GM19025 (cell line): Measurements from ENCODE around the gene OR11H6.
"Not testable (repeated sequence)": the region's sequence is repeated elsewhere in the genome, so short reads cannot be mapped to it uniquely, and the experiment has no call there.

Experiments used
- ATAC-seq: cut with Tn5 transposase; IDR thresholded peaks from one replicate; pipeline ENCODE4 v1.9.1; 2021; ENCODE audit warnings: mild to moderate bottlenecking, low read depth, moderate library complexity; ENCODE audit not compliant: unreplicated experiment

OR11H6 gene

DNA sequence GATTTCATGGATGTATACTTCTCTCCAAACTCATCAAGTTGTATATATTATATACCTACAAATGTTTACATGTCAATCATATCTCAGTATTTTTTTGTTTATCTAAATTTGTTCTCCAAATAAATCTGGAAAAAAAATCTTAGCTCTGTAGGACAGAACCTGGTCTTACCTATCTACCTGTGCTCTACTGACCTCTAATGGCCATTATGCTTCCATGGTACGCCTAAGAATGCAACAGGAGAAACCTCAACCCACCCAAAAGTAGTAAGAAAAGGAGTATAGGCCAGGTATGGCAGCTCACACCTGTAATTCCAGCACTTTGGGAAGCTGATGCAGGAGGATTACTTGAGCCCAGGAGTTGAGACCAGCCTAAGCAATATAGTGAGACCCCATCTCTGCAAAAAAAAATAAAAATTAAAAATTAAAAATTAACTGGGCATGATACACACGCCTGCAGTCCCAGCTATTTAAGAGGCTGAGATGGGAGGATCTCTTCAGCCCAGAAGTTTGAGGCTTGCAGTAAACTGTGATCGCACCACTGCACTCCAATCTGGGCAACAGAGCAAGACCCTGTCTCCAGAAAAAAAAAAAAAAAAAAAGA, 24.2 kb downstream of the OR11H6 start:
- ATAC-seq = no peak

DNA sequence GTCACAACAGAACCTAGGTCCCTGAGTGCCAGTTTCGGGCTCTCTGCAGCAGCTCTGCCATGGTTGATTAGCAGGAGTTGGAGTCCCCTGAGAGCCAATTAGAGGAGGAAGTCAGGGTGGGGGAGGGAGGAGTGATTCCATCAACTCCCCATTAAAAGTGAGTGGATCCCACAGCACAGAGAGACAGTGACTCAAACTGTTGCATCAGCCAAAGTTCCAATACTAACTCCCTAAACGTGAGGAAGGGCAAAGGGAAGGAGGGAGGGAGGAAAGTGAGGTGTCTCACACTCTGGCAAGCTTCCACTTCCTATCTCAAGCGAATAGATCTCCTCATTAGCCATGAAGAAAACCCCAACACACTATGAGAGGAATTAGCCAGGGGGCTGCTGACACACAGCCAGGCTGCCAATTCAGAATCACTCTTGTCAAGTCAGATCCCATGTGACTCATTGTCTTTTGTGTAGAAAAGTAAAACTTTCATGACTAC, 39.2 kb downstream of the OR11H6 start:
- ATAC-seq = no peak

DNA sequence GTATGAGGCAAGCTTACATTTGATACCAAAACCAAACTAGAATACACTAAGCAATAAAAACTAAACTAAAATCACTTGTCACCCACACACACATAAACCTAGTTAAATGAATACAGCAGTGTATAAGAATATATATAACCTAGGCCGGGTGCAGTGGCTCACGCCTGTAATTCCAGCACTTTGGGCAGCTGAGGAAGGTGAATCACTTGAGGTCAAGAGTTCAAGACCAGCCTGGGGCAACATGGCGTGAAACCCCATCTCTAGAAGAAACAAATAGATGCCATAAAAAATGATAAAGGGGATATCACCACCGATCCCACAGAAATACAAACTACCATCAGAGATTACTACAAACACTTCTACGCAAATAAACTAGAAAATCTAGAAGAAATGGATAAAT, 40.9 kb downstream of the OR11H6 start:
- ATAC-seq = not testable (repeated sequence)

DNA sequence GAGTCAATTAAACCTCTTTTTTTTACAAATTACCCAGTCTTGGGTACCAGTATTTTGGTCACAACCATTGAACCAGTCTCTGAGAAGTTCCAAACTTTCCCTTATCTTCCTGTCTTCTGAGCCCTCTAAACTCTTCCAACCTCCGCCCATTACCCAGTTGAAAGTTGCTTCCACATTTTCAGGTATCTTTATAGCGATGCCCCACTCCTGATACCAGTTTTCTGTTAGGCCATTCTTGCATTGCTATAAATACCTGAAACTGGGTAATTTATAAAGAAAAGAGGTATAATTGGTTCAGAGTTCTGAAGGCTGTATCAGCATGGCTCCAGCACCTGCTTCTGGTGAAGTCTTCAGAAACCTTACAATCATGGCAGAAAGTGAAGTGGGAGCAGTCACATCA, 50.6 kb downstream of the OR11H6 start:
- no peak for ATAC-seq
